VCaP (cell line): ENCODE measurements around the gene ARL2.

ENCODE experiments used
- H3K27ac ChIP-seq: fragments of 450-650 bp; 2 replicates; pipeline ENCODE4 v1.5.1; 2017
- TF ChIP-seq, protein P1 (sequence below): fragments of 450-650 bp; conservative IDR thresholded peaks from 2 replicates; pipeline ENCODE4 v1.5.1; 2017; ENCODE audit warnings: mild to moderate bottlenecking, moderate library complexity

ARL2 gene

DNA sequence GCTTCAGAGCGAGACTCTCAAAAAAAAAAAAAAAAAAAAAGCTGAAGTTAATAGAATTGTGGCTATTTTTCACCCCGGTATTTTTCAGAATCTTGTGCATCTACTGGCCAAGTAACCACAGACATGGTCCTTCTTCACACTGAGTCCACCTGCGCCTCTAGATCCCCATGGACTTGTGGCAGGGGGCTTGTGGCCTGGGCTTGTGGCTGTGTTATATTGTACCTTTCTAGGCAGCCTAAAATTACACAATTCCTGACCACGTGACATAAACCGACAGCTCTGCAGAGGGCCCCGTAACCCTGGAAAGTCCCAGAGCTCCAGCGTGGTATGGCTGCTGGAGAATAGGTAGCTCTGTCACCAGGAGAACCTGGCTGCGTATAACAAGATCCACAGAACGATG, 55.3 kb downstream of the ARL2 start:
- no peak overlapping the region for H3K27ac ChIP-seq
- TF ChIP-seq, protein P1, sequence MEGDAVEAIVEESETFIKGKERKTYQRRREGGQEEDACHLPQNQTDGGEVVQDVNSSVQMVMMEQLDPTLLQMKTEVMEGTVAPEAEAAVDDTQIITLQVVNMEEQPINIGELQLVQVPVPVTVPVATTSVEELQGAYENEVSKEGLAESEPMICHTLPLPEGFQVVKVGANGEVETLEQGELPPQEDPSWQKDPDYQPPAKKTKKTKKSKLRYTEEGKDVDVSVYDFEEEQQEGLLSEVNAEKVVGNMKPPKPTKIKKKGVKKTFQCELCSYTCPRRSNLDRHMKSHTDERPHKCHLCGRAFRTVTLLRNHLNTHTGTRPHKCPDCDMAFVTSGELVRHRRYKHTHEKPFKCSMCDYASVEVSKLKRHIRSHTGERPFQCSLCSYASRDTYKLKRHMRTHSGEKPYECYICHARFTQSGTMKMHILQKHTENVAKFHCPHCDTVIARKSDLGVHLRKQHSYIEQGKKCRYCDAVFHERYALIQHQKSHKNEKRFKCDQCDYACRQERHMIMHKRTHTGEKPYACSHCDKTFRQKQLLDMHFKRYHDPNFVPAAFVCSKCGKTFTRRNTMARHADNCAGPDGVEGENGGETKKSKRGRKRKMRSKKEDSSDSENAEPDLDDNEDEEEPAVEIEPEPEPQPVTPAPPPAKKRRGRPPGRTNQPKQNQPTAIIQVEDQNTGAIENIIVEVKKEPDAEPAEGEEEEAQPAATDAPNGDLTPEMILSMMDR, result no peak
